ENCODE measurements around the gene ALG11.

DNA sequence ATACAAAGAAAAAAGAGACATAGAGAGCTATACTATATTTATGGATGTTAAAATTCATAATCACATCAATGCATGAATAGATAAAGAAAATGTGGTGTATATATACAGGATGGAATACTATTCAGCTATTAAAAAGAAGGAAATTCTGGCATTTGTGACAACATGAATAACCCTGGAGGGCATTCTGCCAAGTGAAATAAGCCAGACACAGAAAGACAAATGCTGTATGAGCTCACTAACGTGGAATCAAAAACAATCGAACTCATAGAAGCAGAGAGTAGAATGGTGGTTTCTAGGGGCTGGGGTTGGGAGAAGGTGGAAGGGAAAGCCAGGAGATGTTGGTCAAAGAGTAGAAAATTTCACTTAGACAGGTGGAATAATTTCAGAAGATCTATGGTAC is 36.3 kb downstream of the ALG11 start:
- TF ChIP-seq, protein P1, sequence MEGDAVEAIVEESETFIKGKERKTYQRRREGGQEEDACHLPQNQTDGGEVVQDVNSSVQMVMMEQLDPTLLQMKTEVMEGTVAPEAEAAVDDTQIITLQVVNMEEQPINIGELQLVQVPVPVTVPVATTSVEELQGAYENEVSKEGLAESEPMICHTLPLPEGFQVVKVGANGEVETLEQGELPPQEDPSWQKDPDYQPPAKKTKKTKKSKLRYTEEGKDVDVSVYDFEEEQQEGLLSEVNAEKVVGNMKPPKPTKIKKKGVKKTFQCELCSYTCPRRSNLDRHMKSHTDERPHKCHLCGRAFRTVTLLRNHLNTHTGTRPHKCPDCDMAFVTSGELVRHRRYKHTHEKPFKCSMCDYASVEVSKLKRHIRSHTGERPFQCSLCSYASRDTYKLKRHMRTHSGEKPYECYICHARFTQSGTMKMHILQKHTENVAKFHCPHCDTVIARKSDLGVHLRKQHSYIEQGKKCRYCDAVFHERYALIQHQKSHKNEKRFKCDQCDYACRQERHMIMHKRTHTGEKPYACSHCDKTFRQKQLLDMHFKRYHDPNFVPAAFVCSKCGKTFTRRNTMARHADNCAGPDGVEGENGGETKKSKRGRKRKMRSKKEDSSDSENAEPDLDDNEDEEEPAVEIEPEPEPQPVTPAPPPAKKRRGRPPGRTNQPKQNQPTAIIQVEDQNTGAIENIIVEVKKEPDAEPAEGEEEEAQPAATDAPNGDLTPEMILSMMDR (IDR thresholded peaks at IDR 0.05; ENCODE audit: low read depth, low read length, missing input control) = no peak
- TF ChIP-seq RAD21 (IDR thresholded peaks at IDR 0.05) (no peak), FOXA1 (IDR thresholded peaks at IDR 0.05) (no peak), JUND (IDR thresholded peaks at IDR 0.05) (no peak), HNF4A (conservative IDR thresholded peaks at IDR 0.05) (no peak), FOXA2 (IDR thresholded peaks at IDR 0.05) (no peak), GABPA (IDR thresholded peaks at IDR 0.05 in 1 of 2, conservative IDR thresholded peaks at IDR 0.05 in 1 of 2) (no peak), TAF1 (conservative IDR thresholded peaks at IDR 0.05) (no peak), NR2F2 (IDR thresholded peaks at IDR 0.05) (no peak), SP1 (IDR thresholded peaks at IDR 0.05) (no peak)
- TF ChIP-seq, protein P2, sequence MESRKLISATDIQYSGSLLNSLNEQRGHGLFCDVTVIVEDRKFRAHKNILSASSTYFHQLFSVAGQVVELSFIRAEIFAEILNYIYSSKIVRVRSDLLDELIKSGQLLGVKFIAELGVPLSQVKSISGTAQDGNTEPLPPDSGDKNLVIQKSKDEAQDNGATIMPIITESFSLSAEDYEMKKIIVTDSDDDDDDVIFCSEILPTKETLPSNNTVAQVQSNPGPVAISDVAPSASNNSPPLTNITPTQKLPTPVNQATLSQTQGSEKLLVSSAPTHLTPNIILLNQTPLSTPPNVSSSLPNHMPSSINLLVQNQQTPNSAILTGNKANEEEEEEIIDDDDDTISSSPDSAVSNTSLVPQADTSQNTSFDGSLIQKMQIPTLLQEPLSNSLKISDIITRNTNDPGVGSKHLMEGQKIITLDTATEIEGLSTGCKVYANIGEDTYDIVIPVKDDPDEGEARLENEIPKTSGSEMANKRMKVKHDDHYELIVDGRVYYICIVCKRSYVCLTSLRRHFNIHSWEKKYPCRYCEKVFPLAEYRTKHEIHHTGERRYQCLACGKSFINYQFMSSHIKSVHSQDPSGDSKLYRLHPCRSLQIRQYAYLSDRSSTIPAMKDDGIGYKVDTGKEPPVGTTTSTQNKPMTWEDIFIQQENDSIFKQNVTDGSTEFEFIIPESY (IDR thresholded peaks at IDR 0.05) = no peak
- TF ChIP-seq, protein P3, sequence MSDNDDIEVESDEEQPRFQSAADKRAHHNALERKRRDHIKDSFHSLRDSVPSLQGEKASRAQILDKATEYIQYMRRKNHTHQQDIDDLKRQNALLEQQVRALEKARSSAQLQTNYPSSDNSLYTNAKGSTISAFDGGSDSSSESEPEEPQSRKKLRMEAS (IDR thresholded peaks at IDR 0.05) = no peak
- TF ChIP-seq, protein P4, sequence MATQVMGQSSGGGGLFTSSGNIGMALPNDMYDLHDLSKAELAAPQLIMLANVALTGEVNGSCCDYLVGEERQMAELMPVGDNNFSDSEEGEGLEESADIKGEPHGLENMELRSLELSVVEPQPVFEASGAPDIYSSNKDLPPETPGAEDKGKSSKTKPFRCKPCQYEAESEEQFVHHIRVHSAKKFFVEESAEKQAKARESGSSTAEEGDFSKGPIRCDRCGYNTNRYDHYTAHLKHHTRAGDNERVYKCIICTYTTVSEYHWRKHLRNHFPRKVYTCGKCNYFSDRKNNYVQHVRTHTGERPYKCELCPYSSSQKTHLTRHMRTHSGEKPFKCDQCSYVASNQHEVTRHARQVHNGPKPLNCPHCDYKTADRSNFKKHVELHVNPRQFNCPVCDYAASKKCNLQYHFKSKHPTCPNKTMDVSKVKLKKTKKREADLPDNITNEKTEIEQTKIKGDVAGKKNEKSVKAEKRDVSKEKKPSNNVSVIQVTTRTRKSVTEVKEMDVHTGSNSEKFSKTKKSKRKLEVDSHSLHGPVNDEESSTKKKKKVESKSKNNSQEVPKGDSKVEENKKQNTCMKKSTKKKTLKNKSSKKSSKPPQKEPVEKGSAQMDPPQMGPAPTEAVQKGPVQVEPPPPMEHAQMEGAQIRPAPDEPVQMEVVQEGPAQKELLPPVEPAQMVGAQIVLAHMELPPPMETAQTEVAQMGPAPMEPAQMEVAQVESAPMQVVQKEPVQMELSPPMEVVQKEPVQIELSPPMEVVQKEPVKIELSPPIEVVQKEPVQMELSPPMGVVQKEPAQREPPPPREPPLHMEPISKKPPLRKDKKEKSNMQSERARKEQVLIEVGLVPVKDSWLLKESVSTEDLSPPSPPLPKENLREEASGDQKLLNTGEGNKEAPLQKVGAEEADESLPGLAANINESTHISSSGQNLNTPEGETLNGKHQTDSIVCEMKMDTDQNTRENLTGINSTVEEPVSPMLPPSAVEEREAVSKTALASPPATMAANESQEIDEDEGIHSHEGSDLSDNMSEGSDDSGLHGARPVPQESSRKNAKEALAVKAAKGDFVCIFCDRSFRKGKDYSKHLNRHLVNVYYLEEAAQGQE (IDR thresholded peaks at IDR 0.05) = no peak

Data from liver (tissue), 3 donors.